ENCODE results near the gene KRTAP12-2.

DNA sequence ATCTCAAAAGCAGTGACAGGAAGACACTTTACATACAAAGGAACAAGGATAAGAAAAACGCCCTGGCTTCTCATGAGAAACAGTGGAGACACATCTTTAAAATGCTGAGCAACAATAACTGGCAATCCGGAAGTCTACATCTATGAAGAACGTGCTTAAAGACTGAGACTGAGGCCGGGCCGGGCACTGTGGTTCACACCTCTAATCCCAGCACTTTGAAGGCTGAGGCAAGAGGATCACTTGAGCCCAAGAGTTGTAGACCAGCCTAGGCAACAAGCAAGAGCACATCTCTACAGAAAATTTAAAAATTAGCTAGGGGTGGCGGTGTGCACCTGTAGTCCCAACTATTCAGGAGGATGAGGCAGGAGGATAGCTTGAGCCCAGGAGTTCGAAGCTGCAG is 17.4 kb upstream of the KRTAP12-2 start:
- TF ChIP-seq, protein P1, sequence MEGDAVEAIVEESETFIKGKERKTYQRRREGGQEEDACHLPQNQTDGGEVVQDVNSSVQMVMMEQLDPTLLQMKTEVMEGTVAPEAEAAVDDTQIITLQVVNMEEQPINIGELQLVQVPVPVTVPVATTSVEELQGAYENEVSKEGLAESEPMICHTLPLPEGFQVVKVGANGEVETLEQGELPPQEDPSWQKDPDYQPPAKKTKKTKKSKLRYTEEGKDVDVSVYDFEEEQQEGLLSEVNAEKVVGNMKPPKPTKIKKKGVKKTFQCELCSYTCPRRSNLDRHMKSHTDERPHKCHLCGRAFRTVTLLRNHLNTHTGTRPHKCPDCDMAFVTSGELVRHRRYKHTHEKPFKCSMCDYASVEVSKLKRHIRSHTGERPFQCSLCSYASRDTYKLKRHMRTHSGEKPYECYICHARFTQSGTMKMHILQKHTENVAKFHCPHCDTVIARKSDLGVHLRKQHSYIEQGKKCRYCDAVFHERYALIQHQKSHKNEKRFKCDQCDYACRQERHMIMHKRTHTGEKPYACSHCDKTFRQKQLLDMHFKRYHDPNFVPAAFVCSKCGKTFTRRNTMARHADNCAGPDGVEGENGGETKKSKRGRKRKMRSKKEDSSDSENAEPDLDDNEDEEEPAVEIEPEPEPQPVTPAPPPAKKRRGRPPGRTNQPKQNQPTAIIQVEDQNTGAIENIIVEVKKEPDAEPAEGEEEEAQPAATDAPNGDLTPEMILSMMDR (IDR thresholded peaks at IDR 0.05; ENCODE audit: low read depth, low read length, missing input control) = no peak
- TF ChIP-seq EGR1 (IDR thresholded peaks at IDR 0.05; ENCODE audit: low read depth in 2 of 2) (no peak), JUND (IDR thresholded peaks at IDR 0.05) (no peak), FOXA1 (IDR thresholded peaks at IDR 0.05) (no peak), TAF1 (conservative IDR thresholded peaks at IDR 0.05) (no peak), RXRA (IDR thresholded peaks at IDR 0.05) (no peak), YY1 (IDR thresholded peaks at IDR 0.05) (no peak), GABPA (IDR thresholded peaks at IDR 0.05 in 1 of 2, conservative IDR thresholded peaks at IDR 0.05 in 1 of 2) (no peak), RAD21 (IDR thresholded peaks at IDR 0.05) (no peak)
- TF ChIP-seq, protein P2, sequence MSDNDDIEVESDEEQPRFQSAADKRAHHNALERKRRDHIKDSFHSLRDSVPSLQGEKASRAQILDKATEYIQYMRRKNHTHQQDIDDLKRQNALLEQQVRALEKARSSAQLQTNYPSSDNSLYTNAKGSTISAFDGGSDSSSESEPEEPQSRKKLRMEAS (IDR thresholded peaks at IDR 0.05) = no peak
- TF ChIP-seq, protein P3, sequence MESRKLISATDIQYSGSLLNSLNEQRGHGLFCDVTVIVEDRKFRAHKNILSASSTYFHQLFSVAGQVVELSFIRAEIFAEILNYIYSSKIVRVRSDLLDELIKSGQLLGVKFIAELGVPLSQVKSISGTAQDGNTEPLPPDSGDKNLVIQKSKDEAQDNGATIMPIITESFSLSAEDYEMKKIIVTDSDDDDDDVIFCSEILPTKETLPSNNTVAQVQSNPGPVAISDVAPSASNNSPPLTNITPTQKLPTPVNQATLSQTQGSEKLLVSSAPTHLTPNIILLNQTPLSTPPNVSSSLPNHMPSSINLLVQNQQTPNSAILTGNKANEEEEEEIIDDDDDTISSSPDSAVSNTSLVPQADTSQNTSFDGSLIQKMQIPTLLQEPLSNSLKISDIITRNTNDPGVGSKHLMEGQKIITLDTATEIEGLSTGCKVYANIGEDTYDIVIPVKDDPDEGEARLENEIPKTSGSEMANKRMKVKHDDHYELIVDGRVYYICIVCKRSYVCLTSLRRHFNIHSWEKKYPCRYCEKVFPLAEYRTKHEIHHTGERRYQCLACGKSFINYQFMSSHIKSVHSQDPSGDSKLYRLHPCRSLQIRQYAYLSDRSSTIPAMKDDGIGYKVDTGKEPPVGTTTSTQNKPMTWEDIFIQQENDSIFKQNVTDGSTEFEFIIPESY (IDR thresholded peaks at IDR 0.05) = no peak

Measured in liver (tissue), 3 donors.